Measurements from ENCODE around the gene SHROOM2.

DNA sequence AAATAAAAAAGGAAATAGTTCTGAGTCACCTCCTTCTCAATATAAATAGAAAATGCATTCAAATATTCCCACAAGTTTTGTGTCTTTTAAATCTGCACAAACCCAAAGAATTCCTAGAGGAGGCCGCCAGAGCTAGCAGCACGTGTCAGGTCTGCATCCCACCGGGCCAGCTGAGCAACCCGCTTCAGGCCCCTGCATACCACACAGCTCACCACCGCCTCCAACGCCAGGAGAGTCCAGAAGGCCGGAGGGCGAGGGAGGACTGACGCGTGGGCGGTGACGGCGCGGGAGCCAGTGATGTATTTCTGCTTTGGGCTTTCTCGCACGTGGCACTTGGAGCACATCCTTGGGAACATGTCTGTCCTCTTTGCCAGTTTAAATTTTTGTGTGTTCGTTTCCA lies 119.1 kb downstream of the SHROOM2 start:
- TF ChIP-seq, protein P1, sequence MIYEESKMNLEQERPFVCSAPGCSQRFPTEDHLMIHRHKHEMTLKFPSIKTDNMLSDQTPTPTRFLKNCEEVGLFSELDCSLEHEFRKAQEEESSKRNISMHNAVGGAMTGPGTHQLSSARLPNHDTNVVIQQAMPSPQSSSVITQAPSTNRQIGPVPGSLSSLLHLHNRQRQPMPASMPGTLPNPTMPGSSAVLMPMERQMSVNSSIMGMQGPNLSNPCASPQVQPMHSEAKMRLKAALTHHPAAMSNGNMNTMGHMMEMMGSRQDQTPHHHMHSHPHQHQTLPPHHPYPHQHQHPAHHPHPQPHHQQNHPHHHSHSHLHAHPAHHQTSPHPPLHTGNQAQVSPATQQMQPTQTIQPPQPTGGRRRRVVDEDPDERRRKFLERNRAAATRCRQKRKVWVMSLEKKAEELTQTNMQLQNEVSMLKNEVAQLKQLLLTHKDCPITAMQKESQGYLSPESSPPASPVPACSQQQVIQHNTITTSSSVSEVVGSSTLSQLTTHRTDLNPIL (CRISPR knock-in tag; IDR thresholded peaks at IDR 0.05; ENCODE audit: low read depth) = no peak
- TF ChIP-seq ZC3H10 (CRISPR knock-in tag; IDR thresholded peaks at IDR 0.05) = no peak
- TF ChIP-seq ISL1 (CRISPR knock-in tag; IDR thresholded peaks at IDR 0.05) = no peak
- no peak for TF ChIP-seq ZNF8 (CRISPR knock-in tag; IDR thresholded peaks at IDR 0.05)
- no peak for TF ChIP-seq ESRRG (CRISPR knock-in tag; IDR thresholded peaks at IDR 0.05)
- no peak for TF ChIP-seq TOX (CRISPR knock-in tag; IDR thresholded peaks at IDR 0.05; ENCODE audit: borderline replicate concordance)

All from SK-N-SH treated with all-trans-retinoic acid at 6 μM for 48 hours (cell line).